Endothelial cell of umbilical vein (primary cell): ENCODE results near the gene ACTL6A. TPM values are rescaled to one million over a fixed set of nuclear protein-coding genes. Genes with fewer than 3 reads are reported as not detected.

Source experiments
- BruUV-seq: library from RNA; stranded (reverse); fragments of 400-500 nt; replicated peaks from 2 replicates; lab custom pipeline; 2021; lab: Mats Ljungman, UMichigan
- CTCF ChIA-PET: fragments of 300-600, 350-600 bp; sonication (Branson Sonifier 250); formaldehyde crosslinking; loops from one replicate; lab custom pipeline; 2021; ENCODE audit warnings: antibody characterized with exemption, inconsistent platforms; lab: Charles Lee
- POLR2A ChIA-PET: fragments of 300-600, 350-600 bp; sonication (Branson Sonifier 250); formaldehyde crosslinking; loops from one replicate; lab custom pipeline; 2021; ENCODE audit warnings: antibody characterized with exemption, inconsistent platforms; lab: Charles Lee
- DNase-seq: peaks from one replicate; pipeline ENCODE4 v3.0.0-alpha.2; 2011; ENCODE audit warnings: low read depth, low spot score
- FAIRE-seq: peaks from 2 replicates; lab custom pipeline; 2011; peaks lifted over from hg19 to GRCh38; lab: Jason Lieb, UNC
- H2AFZ ChIP-seq: 2 replicates; pipeline ENCODE4 v1.6.0; 2012; ENCODE audit warnings: low read depth, low read length, control low read depth, inconsistent platforms
- H3K27ac ChIP-seq: 2 replicates; pipeline ENCODE4 v1.5.1; 2011; ENCODE audit warnings: low read depth, mild to moderate bottlenecking, control low read depth, low read length, moderate library complexity; ENCODE audit not compliant: insufficient read depth
- H3K27me3 ChIP-seq, 2 experiments: 2 replicates each; pipeline versions ENCODE4 v1.6.0 to v1.6.1; 2011; ENCODE audit warnings: low read length in 2 of 2, mixed read lengths in 1 of 2; ENCODE audit not compliant: control insufficient read depth in 2 of 2, insufficient read depth in 2 of 2
- H3K36me3 ChIP-seq, 2 experiments: 2 replicates in 1 of 2; 3 replicates in 1 of 2; pipeline ENCODE4 v1.5.1; 2011; ENCODE audit warnings: low read length in 2 of 2, mild to moderate bottlenecking in 1 of 2, moderate library complexity in 1 of 2; ENCODE audit not compliant: control insufficient read depth in 2 of 2, insufficient read depth in 2 of 2; ENCODE audit errors: extremely low read depth in 1 of 2
- H3K4me1 ChIP-seq: 3 replicates; pipeline ENCODE4 v1.5.1; 2011; ENCODE audit warnings: mild to moderate bottlenecking, low read length; ENCODE audit not compliant: control insufficient read depth, insufficient read depth; ENCODE audit errors: extremely low read depth
- H3K4me2 ChIP-seq: 2 replicates; pipeline ENCODE4 v1.6.1; 2011; ENCODE audit warnings: low read length, control low read depth, mixed read lengths; ENCODE audit not compliant: insufficient read depth
- H3K4me3 ChIP-seq, 3 experiments: fragments of 200-600 bp in 1 of 3; sonication (generic), shearing (Covaris generic) in 1 of 3; replicated peaks in 1 of 3; 2 replicates each; pipeline ENCODE4 v1.5.1; 2011 to 2016; ENCODE audit warnings: control low read depth in 3 of 3, low read length in 3 of 3, mild to moderate bottlenecking in 2 of 3, inconsistent platforms in 1 of 3, low read depth in 1 of 3, moderate library complexity in 1 of 3; ENCODE audit not compliant: insufficient read depth in 1 of 3
- H3K79me2 ChIP-seq: 2 replicates; pipeline ENCODE4 v1.6.0; 2012; ENCODE audit warnings: low read length, inconsistent platforms; ENCODE audit not compliant: control insufficient read depth, insufficient read depth
- H3K9ac ChIP-seq: replicated peaks from 2 replicates; pipeline ENCODE3; 2011; ENCODE audit warnings: low read length, control low read depth; ENCODE audit not compliant: insufficient read depth; ENCODE audit errors: extremely low read depth
- H3K9me1 ChIP-seq: replicated peaks from 3 replicates; pipeline ENCODE4 v1.6.0; 2011; ENCODE audit warnings: mild to moderate bottlenecking, low read length; ENCODE audit not compliant: control insufficient read depth, insufficient read depth; ENCODE audit errors: extremely low read depth
- H3K9me3 ChIP-seq: replicated peaks from 2 replicates; pipeline ENCODE4 v1.5.1; 2012; ENCODE audit warnings: low read length, inconsistent platforms; ENCODE audit not compliant: control insufficient read depth, insufficient read depth
- H4K20me1 ChIP-seq: replicated peaks from 2 replicates; pipeline ENCODE3; 2011; ENCODE audit warnings: mild to moderate bottlenecking, low read length; ENCODE audit not compliant: control insufficient read depth, insufficient read depth; ENCODE audit errors: extremely low read depth
- FOS ChIP-seq: IDR thresholded peaks from 2 replicates; pipeline ENCODE4 v1.6.1; 2011; ENCODE audit warnings: mild to moderate bottlenecking, low read length, moderate library complexity, borderline replicate concordance; ENCODE audit not compliant: insufficient read depth
- GATA2 ChIP-seq: IDR thresholded peaks from 2 replicates; pipeline ENCODE4 v1.7.0; 2011; ENCODE audit warnings: low read depth, mild to moderate bottlenecking, moderate library complexity, mixed read lengths, low read length; ENCODE audit not compliant: insufficient read length, insufficient read depth
- JUN ChIP-seq: IDR thresholded peaks from 2 replicates; pipeline ENCODE4 v1.6.1; 2011; ENCODE audit warnings: borderline replicate concordance, low read depth; ENCODE audit not compliant: insufficient read length, insufficient read depth
- MYC ChIP-seq: IDR thresholded peaks from one replicate; pipeline ENCODE4 v1.6.1; 2011; ENCODE audit warnings: mild to moderate bottlenecking, low read depth, low read length
- POLR2A ChIP-seq: IDR thresholded peaks from 2 replicates; pipeline ENCODE4 v1.6.1; 2012; ENCODE audit warnings: low read depth, mild to moderate bottlenecking, control low read depth, low read length
- POLR2AphosphoS5 ChIP-seq: IDR thresholded peaks from 2 replicates; pipeline ENCODE4 v1.6.1; 2012; ENCODE audit warnings: low read depth, mild to moderate bottlenecking, control low read depth, low read length, moderate library complexity; ENCODE audit not compliant: insufficient read depth
- dilution Hi-C: fragments of 300-500 bp; cut with MboI; formaldehyde crosslinking; loops from one replicate; pipeline ENCODE4 v1.15.0; 2019; ENCODE audit warnings: low sequenced_read_pairs; ENCODE audit not compliant: extremely low pct_ligation_motif_present
- intact Hi-C: fragments of 100-400 bp; cut with micrococcal nuclease; formaldehyde crosslinking; loops from one replicate; pipeline ENCODE4 v1.10.0; 2022
- polyA plus RNA-seq, 4 experiments: library from polyadenylated mRNA; depleted of rRNA in 3 of 4; stranded (reverse) in 3 of 4; unstranded in 1 of 4; fragments of >200 nt; gene quantifications; 2 replicates each; pipeline versions ENCODE4 v1.2.1 to v1.2.3, GENCODE V29; 2011 to 2012; ENCODE audit warnings: missing spikeins in 1 of 4
- total RNA-seq: library from RNA; stranded (reverse); gene quantifications from 2 replicates; pipeline ENCODE4 v1.2.3, GENCODE V29; 2021
- TF ChIP-seq, protein P1 (sequence below), 2 donors: IDR thresholded peaks; 1 replicate in 1 of 2; 2 replicates in 1 of 2; pipeline ENCODE4 v1.5.1; 2011; ENCODE audit warnings: low read length in 2 of 2, mild to moderate bottlenecking in 2 of 2, moderate library complexity in 2 of 2, control low read depth in 1 of 2, inconsistent platforms in 1 of 2, low read depth in 1 of 2; ENCODE audit not compliant: insufficient read depth in 1 of 2; ENCODE audit errors: extremely low read depth in 1 of 2

Gene ACTL6A
- total and polyA plus RNA-seq, 2 donors (not counting 3 experiments of a cell fraction or from before 2014, with no cell fraction given): 68.3 to 96.2 TPM

DNA sequence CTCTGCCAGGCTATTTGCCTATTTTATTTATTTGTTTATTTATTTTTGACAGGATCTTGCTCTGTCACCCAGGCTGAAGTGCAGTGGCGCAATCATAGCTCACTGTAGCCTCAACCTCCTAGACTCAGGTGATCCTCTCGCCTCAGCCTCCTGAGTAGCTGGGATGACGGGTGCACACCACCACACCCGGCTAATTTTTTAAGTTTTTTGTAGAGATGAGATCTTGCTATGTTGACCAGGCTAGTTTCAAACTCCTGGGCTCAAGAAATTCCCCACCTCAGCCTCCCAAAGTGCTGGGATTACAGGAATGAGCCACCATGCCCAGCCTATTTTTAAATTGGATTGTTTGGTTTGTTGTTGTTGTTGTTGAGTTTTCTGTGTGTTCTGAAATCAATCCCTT, 47.3 kb downstream of the ACTL6A start:
- Histone ChIP-seq H4K20me1 (no peaks in the 10 kb centered on the region), H3K9me1 (no peaks in the 10 kb centered on the region), H3K4me2 (no peak overlapping the region), H3K4me3 (no peak overlapping the region), H3K4me1 (peaks cover 30% of the 10 kb centered on the region), H3K9me3 (no peaks in the 10 kb centered on the region), H3K27ac (no peak overlapping the region), H3K36me3 (no peaks in the 10 kb centered on the region), H3K9ac (no peak overlapping the region), H3K79me2 (peaks cover 12% of the 10 kb centered on the region), H2AFZ (no peak overlapping the region), H3K27me3 (no peaks in the 10 kb centered on the region)
- intact Hi-C loops (no loop called here), dilution Hi-C loops (no loop called here)
- TF ChIP-seq FOS: no peak
- TF ChIP-seq POLR2AphosphoS5: no peak
- TF ChIP-seq POLR2A: no peak
- no peak for TF ChIP-seq GATA2
- TF ChIP-seq, protein P1, sequence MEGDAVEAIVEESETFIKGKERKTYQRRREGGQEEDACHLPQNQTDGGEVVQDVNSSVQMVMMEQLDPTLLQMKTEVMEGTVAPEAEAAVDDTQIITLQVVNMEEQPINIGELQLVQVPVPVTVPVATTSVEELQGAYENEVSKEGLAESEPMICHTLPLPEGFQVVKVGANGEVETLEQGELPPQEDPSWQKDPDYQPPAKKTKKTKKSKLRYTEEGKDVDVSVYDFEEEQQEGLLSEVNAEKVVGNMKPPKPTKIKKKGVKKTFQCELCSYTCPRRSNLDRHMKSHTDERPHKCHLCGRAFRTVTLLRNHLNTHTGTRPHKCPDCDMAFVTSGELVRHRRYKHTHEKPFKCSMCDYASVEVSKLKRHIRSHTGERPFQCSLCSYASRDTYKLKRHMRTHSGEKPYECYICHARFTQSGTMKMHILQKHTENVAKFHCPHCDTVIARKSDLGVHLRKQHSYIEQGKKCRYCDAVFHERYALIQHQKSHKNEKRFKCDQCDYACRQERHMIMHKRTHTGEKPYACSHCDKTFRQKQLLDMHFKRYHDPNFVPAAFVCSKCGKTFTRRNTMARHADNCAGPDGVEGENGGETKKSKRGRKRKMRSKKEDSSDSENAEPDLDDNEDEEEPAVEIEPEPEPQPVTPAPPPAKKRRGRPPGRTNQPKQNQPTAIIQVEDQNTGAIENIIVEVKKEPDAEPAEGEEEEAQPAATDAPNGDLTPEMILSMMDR (IDR thresholded peaks at IDR 0.05; ENCODE audit: extremely low read depth in 1 of 2, insufficient read depth in 1 of 2, low read depth in 1 of 2, low read length in 2 of 2): no peak
- no peak for TF ChIP-seq MYC
- no peak for DNase-seq
- ChIA-PET CTCF (no interaction called here), POLR2A (no interaction called here)
- BruUV-seq: no TSS peak
- no peak for FAIRE-seq

GRCh38 chr3:179613807-179614206, 51.1 kb downstream of the ACTL6A start:
- peaks cover 0 to 2% of the 10 kb centered on the region in 2 experiments for H3K36me3 ChIP-seq
- no peaks in the 10 kb centered on the region for H3K27me3 ChIP-seq
- peaks cover 35% of the 10 kb centered on the region for H3K4me1 ChIP-seq
- ChIA-PET CTCF (interaction anchor here (1.0 to 5.3 kb wide), 4 partner anchors 9 to 154 kb away, joined by 3 to 23 read pairs (median 4); partner anchors contain the start of genes MRPL47 and NDUFB5), POLR2A (no interaction called here)
- H3K9me1 ChIP-seq: no peaks in the 10 kb centered on the region
- DNase-seq: peak; percentile 83
- H3K4me2 ChIP-seq: peak overlapping the region; percentile 98
- intact Hi-C loops: loop anchor here (1.0 to 2.0 kb wide), 3 partner anchors 10 to 57 kb away; partner anchors contain the start of genes MRPL47, NDUFB5 and USP13
- no TSS peak for BruUV-seq
- H2AFZ ChIP-seq: peak overlapping the region; percentile 32
- peak overlapping the region; percentile 89 for H3K27ac ChIP-seq
- peak overlapping the region; percentile 66 for H3K9ac ChIP-seq
- no peaks in the 10 kb centered on the region for H3K9me3 ChIP-seq
- TF ChIP-seq GATA2 (peak; percentile 79), JUN (peak; percentile 52), POLR2AphosphoS5 (no peak)
- no peaks in the 10 kb centered on the region for H4K20me1 ChIP-seq
- dilution Hi-C loops: no loop called here
- peak overlapping the region in 1 of 3 experiments; percentile 35 for H3K4me3 ChIP-seq
- FAIRE-seq: peak; percentile 73
- H3K79me2 ChIP-seq: peaks cover 7% of the 10 kb centered on the region
